HUDEP-2 (cell line): ENCODE results near the gene MSH2.
A peak's percentile ranks its signal among the peaks of the same experiment; 100 is the strongest.

ENCODE experiments used
- DNase-seq, 76 experiments: peaks; one replicate each; lab custom pipeline; 2025; ENCODE audit not compliant: unreplicated experiment in 76 of 76; lab: John Stamatoyannopoulos, UW

The MSH2 gene

DNA sequence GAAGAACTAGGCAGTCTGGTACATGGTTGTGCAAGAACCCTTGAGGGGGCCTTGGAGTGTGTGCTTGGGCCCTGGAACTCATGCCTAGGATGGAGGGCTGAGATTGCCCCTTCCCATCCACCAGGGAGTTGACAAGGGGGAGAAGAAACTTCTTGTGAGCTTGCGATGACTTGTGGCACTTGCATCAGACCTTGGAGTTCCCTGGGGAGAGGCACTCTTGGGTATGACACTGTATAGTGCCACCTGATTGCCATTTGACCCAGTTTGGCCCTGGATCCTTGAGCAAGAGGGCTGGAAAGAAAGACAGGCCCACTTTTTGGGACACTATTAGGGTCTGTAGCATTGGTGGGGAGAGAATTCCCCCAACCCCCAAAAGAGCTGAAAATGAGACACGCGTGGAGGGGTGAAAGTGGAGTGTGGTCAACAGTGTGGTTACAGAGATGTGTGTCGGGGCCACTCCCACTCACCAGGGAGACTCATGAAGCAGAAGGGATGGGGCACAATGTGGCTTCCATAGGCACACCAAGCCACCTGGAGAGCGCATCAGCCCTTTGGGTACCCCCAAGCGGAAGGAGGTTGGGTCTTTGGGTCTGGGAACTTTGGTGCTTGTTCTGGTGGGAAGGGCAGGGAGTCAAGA, 101.3 kb downstream of the MSH2 start:
- DNase-seq: no peak

DNA sequence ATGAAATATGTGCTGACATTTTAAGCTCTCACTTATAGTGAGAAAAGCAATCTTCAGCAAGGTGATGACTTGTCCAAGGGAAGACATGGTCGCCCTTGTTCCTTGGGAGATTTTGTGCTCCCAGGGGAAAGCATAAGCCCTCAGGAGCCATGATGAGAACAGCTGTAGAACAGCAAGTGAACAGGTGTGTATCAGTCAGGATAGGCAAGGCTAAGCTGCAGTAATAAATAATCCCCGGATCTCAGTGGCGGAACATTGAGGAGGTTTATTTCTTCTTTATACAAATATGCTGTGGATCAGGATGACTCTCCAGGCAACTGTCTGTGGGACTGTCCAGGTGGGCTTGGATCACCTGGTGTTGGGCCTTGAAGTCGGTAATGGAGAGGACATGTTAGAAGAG, 103.1 kb downstream of the MSH2 start:
- no peak for DNase-seq

- DNase-seq: no peak
Observed at GRCh38 chr2:47506436-47506835, 103.5 kb downstream of the MSH2 start.

DNA sequence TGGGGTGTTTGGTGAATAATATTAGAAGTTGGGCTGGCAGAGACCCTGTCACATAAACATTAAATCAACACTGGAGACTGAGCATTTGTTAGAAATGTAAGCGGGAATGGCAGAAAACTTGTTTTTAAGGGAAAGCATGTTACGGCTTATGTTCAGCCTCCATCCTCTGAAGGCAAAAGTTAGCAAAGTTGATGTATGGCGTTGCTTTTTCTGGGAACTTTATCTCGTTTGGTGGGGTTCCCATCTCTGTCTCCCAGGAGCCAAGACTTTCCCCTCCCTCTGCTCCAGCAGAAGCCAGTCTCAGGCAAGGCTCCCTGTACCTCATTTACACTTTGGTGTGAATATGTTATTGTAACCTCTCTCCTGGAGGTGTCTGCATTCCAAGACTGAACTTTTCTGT, 105.1 kb downstream of the MSH2 start:
- no peak for DNase-seq

GRCh38 chr2:47508641-47509040, 105.7 kb downstream of the MSH2 start:
- no peak for DNase-seq

DNA sequence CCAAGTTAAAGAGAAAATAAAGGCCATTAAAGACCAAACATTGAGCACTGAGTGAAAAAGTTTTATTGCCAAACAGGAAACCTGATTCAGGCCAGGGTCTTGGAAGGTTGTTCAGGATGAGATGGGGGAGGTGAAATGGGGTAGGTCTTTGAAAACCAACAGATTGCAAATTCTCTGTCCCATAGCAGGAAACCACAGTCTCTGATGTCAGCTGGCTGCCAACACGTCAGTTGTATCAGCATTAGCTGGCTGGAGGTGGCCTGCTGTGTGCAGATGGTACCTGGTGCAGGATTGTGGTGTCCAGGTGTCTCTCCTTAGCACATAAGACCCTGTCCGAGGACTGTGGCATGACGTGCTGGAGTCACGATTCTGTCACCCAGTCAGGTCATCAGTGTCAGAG, 106.3 kb downstream of the MSH2 start:
- DNase-seq: no peak

GRCh38 chr2:47509821-47510385, 106.9 kb downstream of the MSH2 start:
- DNase-seq: no peak

DNA sequence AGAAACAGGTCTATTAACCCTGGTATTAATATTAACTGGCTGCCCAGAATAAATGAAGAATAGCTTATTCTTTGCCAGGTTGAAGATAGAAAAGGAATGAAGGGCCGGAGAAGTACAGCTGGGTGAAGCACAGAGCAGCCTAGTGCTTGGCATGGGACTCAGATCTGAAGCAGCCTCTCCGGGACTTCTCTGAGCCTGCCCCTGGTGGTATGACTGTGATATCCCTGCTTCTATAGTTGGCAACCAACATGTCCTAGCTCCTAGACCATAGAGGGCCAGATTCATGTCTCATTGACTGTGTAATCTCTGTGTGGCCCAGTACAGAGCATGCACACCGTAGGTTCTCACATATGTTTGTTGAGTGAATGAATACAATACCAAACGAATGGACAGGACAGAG, 107.8 kb downstream of the MSH2 start:
- peak in 7 of 76 experiments; percentile 2 to 25 (median 10) for DNase-seq

DNA sequence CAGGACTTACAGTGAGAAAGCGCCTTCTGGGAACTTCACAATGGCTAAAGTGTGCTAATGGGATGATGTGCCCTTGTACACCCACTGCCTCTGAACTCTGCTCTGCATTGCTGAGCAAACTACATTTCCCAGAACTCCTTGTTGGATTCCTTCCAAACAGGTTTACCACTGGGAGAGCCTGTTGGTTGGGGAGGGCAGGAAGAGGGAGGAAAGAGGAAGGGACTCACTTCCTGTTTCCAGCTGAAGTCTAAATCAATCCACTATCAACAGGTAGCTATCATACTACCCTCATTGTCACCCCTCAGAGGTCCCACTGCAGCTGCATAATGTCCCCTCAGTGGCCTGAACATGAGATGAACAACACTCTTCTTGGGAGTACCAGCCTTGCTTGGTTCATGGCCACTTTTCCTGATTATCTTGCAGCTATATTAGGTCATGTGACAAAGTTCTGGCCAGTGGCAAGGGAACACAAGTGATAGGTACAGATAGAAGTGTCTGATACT, 109.7 kb downstream of the MSH2 start:
- peak in 2 of 76 experiments; percentile 1 to 13 for DNase-seq

- DNase-seq: no peak
Observed at GRCh38 chr2:47513981-47514520, 111.1 kb downstream of the MSH2 start.

DNA sequence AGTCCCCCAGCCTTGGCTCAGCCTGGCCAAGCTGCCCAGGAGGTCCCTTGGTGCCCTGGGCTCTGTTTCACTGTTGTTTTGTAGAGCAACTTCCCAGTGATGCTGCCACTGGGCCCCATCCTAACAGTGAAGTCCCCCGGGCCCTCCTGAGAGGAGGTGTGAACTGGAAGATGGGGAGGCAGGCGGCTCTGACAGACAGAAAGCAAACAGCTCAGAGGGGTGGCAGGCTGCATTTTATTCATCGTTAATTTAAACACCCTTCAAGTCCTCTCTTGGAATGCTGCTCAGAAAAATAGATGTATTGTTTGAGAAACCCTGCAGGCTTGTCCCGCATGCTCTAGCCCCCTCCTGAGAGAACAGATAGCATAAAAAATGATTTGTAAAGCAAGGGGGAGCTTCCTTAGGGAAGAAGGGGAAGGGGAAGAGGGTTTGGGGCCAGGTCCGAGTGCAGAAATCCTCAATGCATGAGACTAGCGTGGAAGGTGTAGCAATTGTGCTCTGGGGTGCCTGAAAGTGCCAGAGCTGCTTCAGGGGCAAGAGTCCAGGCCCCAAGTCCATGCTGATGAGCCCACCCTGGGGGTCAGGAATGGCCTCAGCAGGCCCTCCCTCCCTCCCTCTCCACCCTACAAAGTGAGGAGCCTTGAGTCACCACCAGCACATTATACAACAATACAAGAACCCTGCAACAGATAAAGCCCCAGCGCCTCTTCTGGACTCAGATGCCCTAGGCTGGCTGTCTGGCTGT, 113.6 kb downstream of the MSH2 start:
- DNase-seq: no peak

- no peak for DNase-seq
Observed at GRCh38 chr2:47518497-47519146, 115.7 kb downstream of the MSH2 start.

- DNase-seq: no peak
Observed at GRCh38 chr2:47519147-47519537, 116.2 kb downstream of the MSH2 start.

DNA sequence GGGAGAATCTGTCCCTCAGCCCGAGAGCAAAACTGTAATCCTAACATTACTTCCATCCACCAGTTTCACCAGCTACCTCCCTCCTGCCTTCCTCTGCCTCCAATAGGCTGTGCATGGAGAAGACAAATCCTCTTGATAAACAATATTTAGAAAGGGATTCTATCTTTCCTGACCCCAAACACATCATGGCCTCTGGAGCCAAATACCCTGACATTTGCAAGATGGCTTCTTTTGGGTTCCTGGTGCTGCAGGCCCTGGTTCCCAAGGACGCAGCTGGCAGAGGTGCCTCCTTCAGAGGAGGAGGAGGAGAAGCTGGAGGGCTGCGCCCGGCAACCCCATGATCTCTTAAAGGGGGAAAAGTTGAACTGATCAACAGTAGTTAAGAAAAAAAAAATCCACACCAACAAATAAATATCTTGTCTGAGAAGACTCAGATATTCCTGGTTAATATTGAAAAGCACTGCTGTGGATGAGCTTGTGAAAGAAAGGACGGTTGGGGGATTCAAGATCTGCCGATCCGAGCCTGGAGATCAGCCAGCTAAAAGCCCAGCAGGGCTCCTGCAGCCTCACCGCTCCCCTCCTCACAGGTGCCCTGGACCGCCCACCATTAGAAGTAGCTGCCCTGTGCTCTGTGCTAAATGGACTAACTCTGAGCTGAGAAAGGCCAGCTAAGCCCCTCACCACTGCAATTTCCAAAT, 116.8 kb downstream of the MSH2 start:
- DNase-seq: no peak

- no peak for DNase-seq
Observed at GRCh38 chr2:47520302-47520630, 117.3 kb downstream of the MSH2 start.

GRCh38 chr2:47520825-47521665, 118.1 kb downstream of the MSH2 start:
- DNase-seq: peak in 38 of 76 experiments; percentile 4 to 56 (median 22)

GRCh38 chr2:47521666-47522285, 118.8 kb downstream of the MSH2 start:
- DNase-seq: no peak

- no peak for DNase-seq
Observed at GRCh38 chr2:47525167-47525566, 122.2 kb downstream of the MSH2 start.

GRCh38 chr2:47528455-47528854, 125.5 kb downstream of the MSH2 start:
- DNase-seq: no peak
